KMS-11 (cell line): ENCODE measurements around the gene MTUS2.

Source experiments
- H2AFZ ChIP-seq: fragments of 200-600 bp; sonication (generic); 2 replicates; pipeline ENCODE4 v1.6.1; 2016; ENCODE audit warnings: antibody characterized with exemption, mixed run types, low read depth
- H3K27ac ChIP-seq: fragments of 200-600 bp; sonication (generic); 2 replicates; pipeline ENCODE4 v1.6.1; 2016; ENCODE audit warnings: mild to moderate bottlenecking, mixed run types
- H3K27me3 ChIP-seq: fragments of 200-600 bp; sonication (generic); 2 replicates; pipeline ENCODE4 v1.6.1; 2017; ENCODE audit warnings: mild to moderate bottlenecking, low read depth, mixed run types, moderate library complexity; ENCODE audit not compliant: insufficient read depth
- H3K36me3 ChIP-seq: fragments of 200-600 bp; sonication (generic); 2 replicates; pipeline ENCODE4 v1.6.1; 2017; ENCODE audit warnings: mild to moderate bottlenecking, mixed run types; ENCODE audit not compliant: insufficient read depth
- H3K4me1 ChIP-seq: fragments of 200-600 bp; sonication (generic); 2 replicates; pipeline ENCODE4 v1.6.1; 2016; ENCODE audit warnings: mild to moderate bottlenecking, low read depth, mixed run types; ENCODE audit not compliant: poor library complexity, severe bottlenecking
- H3K4me2 ChIP-seq: fragments of 200-600 bp; sonication (generic); 2 replicates; pipeline ENCODE4 v1.7.0; 2016; ENCODE audit warnings: mild to moderate bottlenecking, mixed run types
- H3K4me3 ChIP-seq: fragments of 200-600 bp; sonication (generic); IDR thresholded peaks from 2 replicates; pipeline ENCODE4 v1.6.1; 2017; ENCODE audit warnings: low read depth, low read length, mixed read lengths; ENCODE audit not compliant: insufficient read depth
- H3K79me2 ChIP-seq: fragments of 200-600 bp; sonication (generic); 2 replicates; pipeline ENCODE4 v1.6.1; 2016; ENCODE audit warnings: low read depth, mixed run types; ENCODE audit not compliant: insufficient read depth
- H3K9ac ChIP-seq: fragments of 200-600 bp; sonication (generic); 2 replicates; pipeline ENCODE4 v1.6.1; 2016; ENCODE audit warnings: mild to moderate bottlenecking, mixed run types
- H4K20me1 ChIP-seq: fragments of 200-600 bp; sonication (generic); 2 replicates; pipeline ENCODE4 v1.6.1; 2016; ENCODE audit warnings: mild to moderate bottlenecking, mixed run types; ENCODE audit not compliant: insufficient read depth
- CTCF ChIP-seq: fragments of 200-600 bp; sonication (generic); conservative IDR thresholded peaks from 2 replicates; pipeline ENCODE4 v1.6.1; 2017; ENCODE audit warnings: low read depth, mild to moderate bottlenecking, antibody characterized with exemption, low read length, moderate library complexity, mixed read lengths

The MTUS2 gene

DNA sequence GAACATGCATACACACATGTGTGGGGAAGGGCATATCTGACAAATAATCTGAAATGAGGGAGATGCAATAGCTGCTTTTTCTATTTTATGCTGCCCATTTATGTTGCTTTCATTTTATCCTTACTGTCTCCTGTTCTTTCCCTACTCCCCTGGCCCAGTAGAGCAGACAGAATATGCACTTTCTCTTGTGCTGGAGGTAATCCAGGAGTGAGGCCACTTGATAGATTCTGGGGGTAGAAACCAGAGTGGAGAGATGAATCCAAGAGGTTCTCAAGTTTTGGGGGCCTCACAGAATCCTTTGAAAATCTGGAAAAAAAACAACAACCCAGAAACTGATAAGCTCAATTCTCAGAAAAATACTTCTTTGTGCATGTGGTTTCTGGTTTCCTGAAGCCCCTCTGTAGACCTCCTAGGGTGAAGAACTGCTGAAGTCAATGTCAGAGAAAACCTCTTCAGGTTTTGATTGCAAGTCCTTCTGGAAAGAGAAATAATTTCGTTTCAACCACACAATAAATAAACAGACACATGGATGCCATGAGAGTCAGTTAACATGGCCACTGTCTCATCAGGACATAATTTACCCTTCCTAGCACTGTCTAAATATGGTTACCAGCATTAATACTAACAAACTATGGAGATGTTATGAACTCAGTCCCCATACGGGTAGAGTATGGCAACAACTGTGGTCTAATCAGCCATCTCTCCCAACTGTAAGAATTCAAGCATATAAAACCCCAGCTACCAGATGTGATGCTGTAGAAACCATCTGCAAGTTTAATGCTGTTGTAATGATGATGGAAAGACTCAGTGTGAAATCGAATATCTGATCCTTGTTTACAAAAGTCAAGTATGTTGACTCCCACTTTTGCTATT, 419.8 kb downstream of the MTUS2 start:
- no peaks in the 10 kb centered on the region for H4K20me1 ChIP-seq
- H3K79me2 ChIP-seq = no peaks in the 10 kb centered on the region
- H3K9ac ChIP-seq = no peak overlapping the region
- no peak for TF ChIP-seq CTCF
- no peak overlapping the region for H3K27ac ChIP-seq
- H2AFZ ChIP-seq = no peak overlapping the region
- no peak overlapping the region for H3K4me2 ChIP-seq
- H3K4me3 ChIP-seq = no peak overlapping the region
- no peaks in the 10 kb centered on the region for H3K4me1 ChIP-seq
- H3K27me3 ChIP-seq = no peaks in the 10 kb centered on the region
- no peaks in the 10 kb centered on the region for H3K36me3 ChIP-seq

DNA sequence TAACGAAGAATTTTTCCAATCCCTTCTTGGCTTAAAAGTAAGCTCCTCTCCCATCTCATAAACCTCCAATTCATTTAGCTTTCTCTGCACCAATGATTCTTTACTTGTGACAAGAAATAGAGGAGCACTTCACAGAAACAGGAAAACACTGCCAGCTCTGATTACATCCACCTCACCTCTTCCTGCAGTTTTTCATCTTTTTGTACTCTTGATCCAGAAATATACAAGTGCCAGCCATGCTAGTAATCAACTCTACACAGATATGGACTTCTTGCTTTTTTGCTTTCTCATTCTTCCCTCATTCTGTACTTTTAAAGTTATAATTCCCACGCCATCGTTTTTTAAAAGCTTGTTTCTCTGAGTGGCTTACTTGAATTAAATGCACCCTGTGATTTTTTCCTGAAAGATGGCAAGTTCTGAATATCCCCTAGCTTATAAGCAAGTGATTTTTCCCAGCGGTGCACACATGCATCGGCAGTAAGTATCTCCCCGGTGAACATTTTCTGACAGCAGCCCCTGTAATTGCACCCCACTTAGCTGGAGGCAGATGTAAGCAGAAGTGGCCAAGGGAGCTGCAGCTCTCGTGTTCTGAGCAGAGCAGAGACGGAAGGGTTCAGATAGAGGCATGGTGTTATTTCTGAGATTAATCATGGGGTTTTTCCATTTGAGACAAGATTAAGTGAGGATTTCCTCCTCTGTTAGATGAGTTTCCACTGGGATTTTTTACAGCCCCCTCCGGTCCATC, 434.7 kb downstream of the MTUS2 start:
- Histone ChIP-seq H3K9ac (no peak overlapping the region), H3K4me2 (no peak overlapping the region), H3K79me2 (no peaks in the 10 kb centered on the region), H3K27ac (no peak overlapping the region), H3K4me1 (no peaks in the 10 kb centered on the region), H4K20me1 (no peaks in the 10 kb centered on the region), H2AFZ (no peak overlapping the region), H3K36me3 (no peaks in the 10 kb centered on the region), H3K4me3 (no peak overlapping the region), H3K27me3 (no peaks in the 10 kb centered on the region)
- TF ChIP-seq CTCF = no peak

- no peaks in the 10 kb centered on the region for H3K4me1 ChIP-seq
- no peak overlapping the region for H3K4me2 ChIP-seq
- no peaks in the 10 kb centered on the region for H3K36me3 ChIP-seq
- no peak overlapping the region for H2AFZ ChIP-seq
- H3K9ac ChIP-seq = no peak overlapping the region
- H3K79me2 ChIP-seq = no peaks in the 10 kb centered on the region
- H4K20me1 ChIP-seq = no peaks in the 10 kb centered on the region
- no peak overlapping the region for H3K27ac ChIP-seq
- H3K27me3 ChIP-seq = no peaks in the 10 kb centered on the region
- TF ChIP-seq CTCF = no peak
- H3K4me3 ChIP-seq = no peak overlapping the region
These were observed 435.4 kb downstream of the MTUS2 start for GRCh38 chr13:29255567-29255966.

DNA sequence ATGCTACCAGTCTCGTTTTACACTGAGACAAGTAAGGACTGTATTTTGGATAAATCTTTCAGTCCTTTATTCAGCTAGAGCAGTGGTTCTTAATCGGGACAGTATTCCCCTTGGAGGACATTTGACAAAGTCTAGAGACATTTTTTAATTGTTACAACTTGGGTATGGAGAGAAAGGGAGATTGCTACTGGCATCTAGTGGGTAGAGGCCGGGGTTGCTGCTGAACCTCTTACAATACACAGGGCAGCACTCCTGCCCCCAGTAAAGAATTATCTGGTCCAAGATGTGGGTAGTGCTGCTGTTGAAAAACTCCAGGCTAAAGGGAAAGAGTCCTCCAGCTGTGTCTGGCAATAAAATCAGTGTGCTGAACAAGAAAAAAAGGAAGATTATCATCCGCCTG, 440.5 kb downstream of the MTUS2 start:
- Histone ChIP-seq H4K20me1 (no peaks in the 10 kb centered on the region), H3K4me1 (no peaks in the 10 kb centered on the region), H3K4me2 (no peak overlapping the region), H3K27me3 (no peaks in the 10 kb centered on the region), H3K27ac (no peak overlapping the region), H3K4me3 (no peak overlapping the region), H3K9ac (no peak overlapping the region), H2AFZ (no peak overlapping the region), H3K79me2 (no peaks in the 10 kb centered on the region), H3K36me3 (no peaks in the 10 kb centered on the region)
- no peak for TF ChIP-seq CTCF
